Left ventricle myocardium inferior (tissue), 1 donor: ENCODE measurements around the gene CD47. TPM values are rescaled to one million over a fixed set of nuclear protein-coding genes. Genes with fewer than 3 reads are reported as not detected.

Experiments used
- DNase-seq: peaks from one replicate; pipeline ENCODE4 v3.0.0-alpha.2; 2020
- H3K27ac ChIP-seq: fragments of 200-600 bp; replicated peaks from 2 replicates; pipeline ENCODE4 v1.8.0; 2021
- H3K27me3 ChIP-seq: fragments of 200-600 bp; 2 replicates; pipeline ENCODE4 v1.8.0; 2021; ENCODE audit warnings: low read depth
- H3K36me3 ChIP-seq: fragments of 200-600 bp; 2 replicates; pipeline ENCODE4 v1.8.0; 2021
- H3K4me1 ChIP-seq: fragments of 200-600 bp; 2 replicates; pipeline ENCODE4 v1.8.0; 2021
- H3K4me3 ChIP-seq: fragments of 200-600 bp; 2 replicates; pipeline ENCODE4 v1.8.0; 2021; ENCODE audit warnings: mild to moderate bottlenecking, moderate library complexity
- H3K9me3 ChIP-seq: fragments of 200-600 bp; replicated peaks from 2 replicates; pipeline ENCODE4 v1.8.0; 2021
- CTCF ChIP-seq: fragments of 200-600 bp; IDR thresholded peaks from 2 replicates; pipeline ENCODE4 v1.8.0; 2021; ENCODE audit warnings: antibody characterized with exemption, mild to moderate bottlenecking, borderline replicate concordance
- intact Hi-C: fragments of 100-400 bp; cut with micrococcal nuclease; formaldehyde crosslinking; loops from one replicate; pipeline ENCODE4 v1.11.0; 2022
- total RNA-seq: library from RNA; stranded (reverse); fragmentation: NEBNext Ultra II Directional; extraction: Animal tissue kit (Norgen Biotek cat#: 25700); gene quantifications from one replicate; pipeline ENCODE4 v1.2.1, GENCODE V29; 2021
- donor health status: DM: no; HTN: yes; CAD: no; lungs with severe emphysema.

Gene CD47
- total RNA-seq, 1 donor from 2014 or later = 35.9 TPM

GRCh38 chr3:108071368-108071767, 19.5 kb downstream of the CD47 start:
- intact Hi-C loops = no loop called here
- TF ChIP-seq CTCF = no peak
- DNase-seq = no peak
- H3K4me3 ChIP-seq = no peak overlapping the region
- H3K36me3 ChIP-seq = peaks cover 25% of the 10 kb centered on the region
- H3K27me3 ChIP-seq = no peaks in the 10 kb centered on the region
- no peaks in the 10 kb centered on the region for H3K9me3 ChIP-seq
- H3K4me1 ChIP-seq = peaks cover 23% of the 10 kb centered on the region
- H3K27ac ChIP-seq = no peak overlapping the region

- intact Hi-C loops = no loop called here
- no peak for TF ChIP-seq CTCF
- H3K36me3 ChIP-seq = peaks cover 27% of the 10 kb centered on the region
Measured at GRCh38 chr3:108070356-108070755, 20.5 kb downstream of the CD47 start.

GRCh38 chr3:108067768-108068167, 23.1 kb downstream of the CD47 start:
- DNase-seq = no peak
- Histone ChIP-seq H3K36me3 (peaks cover 27% of the 10 kb centered on the region), H3K27ac (no peak overlapping the region), H3K4me1 (peaks cover 32% of the 10 kb centered on the region), H3K27me3 (no peaks in the 10 kb centered on the region), H3K9me3 (no peaks in the 10 kb centered on the region), H3K4me3 (no peak overlapping the region)
- TF ChIP-seq CTCF = no peak
- intact Hi-C loops = no loop called here

More at GRCh38 chr3:108070356-108070755, 20.5 kb downstream of the CD47 start:
- H3K27me3 ChIP-seq = no peaks in the 10 kb centered on the region
- no peak for DNase-seq
- H3K4me3 ChIP-seq = no peak overlapping the region
- peaks cover 23% of the 10 kb centered on the region for H3K4me1 ChIP-seq
- no peak overlapping the region for H3K27ac ChIP-seq
- H3K9me3 ChIP-seq = no peaks in the 10 kb centered on the region

GRCh38 chr3:108065096-108065495, 25.7 kb downstream of the CD47 start:
- Histone ChIP-seq H3K27me3 (no peaks in the 10 kb centered on the region), H3K9me3 (no peaks in the 10 kb centered on the region), H3K27ac (no peak overlapping the region), H3K4me3 (no peak overlapping the region), H3K36me3 (peaks cover 25% of the 10 kb centered on the region), H3K4me1 (peaks cover 48% of the 10 kb centered on the region)
- no peak for DNase-seq
- TF ChIP-seq CTCF = no peak
- intact Hi-C loops = no loop called here

- no peak for TF ChIP-seq CTCF
- Histone ChIP-seq H3K27ac (no peak overlapping the region), H3K4me1 (peaks cover 48% of the 10 kb centered on the region), H3K4me3 (no peak overlapping the region), H3K36me3 (peaks cover 32% of the 10 kb centered on the region), H3K27me3 (no peaks in the 10 kb centered on the region), H3K9me3 (no peaks in the 10 kb centered on the region)
- intact Hi-C loops = no loop called here
- no peak for DNase-seq
Measured at GRCh38 chr3:108064293-108064887, 26.4 kb downstream of the CD47 start.
